Left kidney (tissue), 2 donors: ENCODE data around the gene ENTHD1. TPM values are rescaled to one million over a fixed set of nuclear protein-coding genes. Genes with fewer than 3 reads are reported as not detected.
"Not testable (repeated sequence)": the region's sequence is repeated elsewhere in the genome, so short reads cannot be mapped to it uniquely, and the experiment has no call there.

Source experiments
- DNase-seq: peaks from one replicate; pipeline ENCODE4 v3.0.0-alpha.2; 2013
- polyA plus RNA-seq: library from polyadenylated mRNA; unstranded; fragments of 120-200 nt; gene quantifications from one replicate; pipeline ENCODE4 v1.2.1, GENCODE V29; 2013; ENCODE audit not compliant: insufficient read length

The ENTHD1 gene
- polyA plus RNA-seq, 1 donor: not detected

- no peak for DNase-seq
These were observed 117.1 kb downstream of the ENTHD1 start for GRCh38 chr22:39776295-39777009.

- no peak for DNase-seq
These were observed 119.5 kb downstream of the ENTHD1 start for GRCh38 chr22:39773976-39774539.

GRCh38 chr22:39773503-39773902 lies 120.1 kb downstream of the ENTHD1 start:
- no peak for DNase-seq

- DNase-seq: no peak
These were observed 122.1 kb downstream of the ENTHD1 start for GRCh38 chr22:39771486-39771885.

- no peak for DNase-seq
These were observed 127.9 kb downstream of the ENTHD1 start for GRCh38 chr22:39765661-39766060.

- no peak for DNase-seq
These were observed 128.5 kb downstream of the ENTHD1 start for GRCh38 chr22:39765046-39765445.

GRCh38 chr22:39763276-39763675 lies 130.3 kb downstream of the ENTHD1 start:
- no peak for DNase-seq

- no peak for DNase-seq
These were observed 142.8 kb downstream of the ENTHD1 start for GRCh38 chr22:39750759-39751158.

GRCh38 chr22:39748877-39749276 lies 144.7 kb downstream of the ENTHD1 start:
- DNase-seq: no peak

GRCh38 chr22:39746600-39747262 lies 146.8 kb downstream of the ENTHD1 start:
- no peak for DNase-seq

- no peak for DNase-seq
These were observed 147.8 kb downstream of the ENTHD1 start for GRCh38 chr22:39745789-39746188.

- no peak for DNase-seq
These were observed 149.2 kb downstream of the ENTHD1 start for GRCh38 chr22:39744353-39744752.

GRCh38 chr22:39743935-39744334 lies 149.6 kb downstream of the ENTHD1 start:
- no peak for DNase-seq

GRCh38 chr22:39739338-39740027 lies 154.1 kb downstream of the ENTHD1 start:
- DNase-seq: no peak

- no peak for DNase-seq
These were observed 154.8 kb downstream of the ENTHD1 start for GRCh38 chr22:39738746-39739145.

- no peak for DNase-seq
These were observed 157.8 kb downstream of the ENTHD1 start for GRCh38 chr22:39735776-39736175.

GRCh38 chr22:39734866-39735265 lies 158.7 kb downstream of the ENTHD1 start:
- DNase-seq: no peak

GRCh38 chr22:39734046-39734445 lies 159.5 kb downstream of the ENTHD1 start:
- DNase-seq: not testable (repeated sequence)

GRCh38 chr22:39733191-39733590 lies 160.4 kb downstream of the ENTHD1 start:
- DNase-seq: no peak

- DNase-seq: no peak
These were observed 160.9 kb downstream of the ENTHD1 start for GRCh38 chr22:39732625-39733024.

GRCh38 chr22:39731881-39732555 lies 161.5 kb downstream of the ENTHD1 start:
- no peak for DNase-seq

GRCh38 chr22:39731481-39731880 lies 162.1 kb downstream of the ENTHD1 start:
- DNase-seq: no peak
